CD4-positive, alpha-beta T cell (primary cell): Measurements from ENCODE around the gene RALGAPA1. TPM values are rescaled to one million over a fixed set of nuclear protein-coding genes. Genes with fewer than 3 reads are reported as not detected.
"Not testable (repeated sequence)": the region's sequence is repeated elsewhere in the genome, so short reads cannot be mapped to it uniquely, and the experiment has no call there.

Source experiments
- ATAC-seq: fragments of 200-7000 bp; cut with Tn5 transposase; one replicate; pipeline ENCODE4 v1.10.0; 2022; ENCODE audit warnings: mild to moderate bottlenecking; ENCODE audit not compliant: poor library complexity
- CTCF ChIA-PET: fragments of 350-600 bp; sonication (Branson Sonifier 250); formaldehyde crosslinking; loops from one replicate; lab custom pipeline; 2021; ENCODE audit warnings: antibody characterized with exemption, inconsistent platforms; lab: Charles Lee
- POLR2A ChIA-PET: fragments of 350-600 bp; sonication (Branson Sonifier 250); formaldehyde crosslinking; loops from one replicate; lab custom pipeline; 2021; ENCODE audit warnings: antibody characterized with exemption, inconsistent platforms; lab: Charles Lee
- DNase-seq, 14 experiments: peaks; one replicate each; pipeline ENCODE4 v3.0.0-alpha.2; 2013 to 2020; ENCODE audit warnings: mixed read lengths in 2 of 14
- H3K27ac ChIP-seq, 2 donors: one replicate each; pipeline versions ENCODE4 v1.5.1 to v1.7.0; 2013; ENCODE audit warnings: low read length in 2 of 2, low read depth in 1 of 2, mild to moderate bottlenecking in 1 of 2
- H3K27me3 ChIP-seq, 2 experiments: 1 replicate in 1 of 2; 2 replicates in 1 of 2; pipeline versions ENCODE4 v1.6.1 to v1.7.0; 2013; ENCODE audit warnings: low read length in 2 of 2, control low read depth in 1 of 2, mild to moderate bottlenecking in 1 of 2, moderate library complexity in 1 of 2; ENCODE audit not compliant: insufficient read depth in 2 of 2, control insufficient read depth in 1 of 2
- H3K36me3 ChIP-seq: one replicate; pipeline ENCODE4 v1.6.1; 2013; ENCODE audit warnings: low read length, control low read depth; ENCODE audit not compliant: insufficient read depth
- H3K4me1 ChIP-seq: one replicate; pipeline ENCODE4 v1.6.1; 2013; ENCODE audit warnings: low read length, control low read depth; ENCODE audit not compliant: insufficient read depth
- H3K4me3 ChIP-seq: one replicate; pipeline ENCODE4 v1.5.1; 2013; ENCODE audit warnings: mild to moderate bottlenecking, low read length, moderate library complexity
- H3K9me3 ChIP-seq, 2 experiments: 1 replicate in 1 of 2; 2 replicates in 1 of 2; pipeline versions ENCODE4 v1.6.1 to v1.7.0; 2013; ENCODE audit warnings: low read length in 2 of 2, mild to moderate bottlenecking in 2 of 2, control low read depth in 1 of 2, moderate library complexity in 1 of 2; ENCODE audit not compliant: control insufficient read depth in 1 of 2, insufficient read depth in 1 of 2
- H3K27ac Mint-ChIP-seq: one replicate; pipeline ENCODE4 v1.8.0; 2020; ENCODE audit warnings: mixed read lengths
- H3K27me3 Mint-ChIP-seq: one replicate; pipeline ENCODE4 v1.8.0; 2021; ENCODE audit warnings: mixed read lengths
- H3K36me3 Mint-ChIP-seq: one replicate; pipeline ENCODE4 v1.8.0; 2021; ENCODE audit warnings: low read depth, mixed read lengths
- H3K4me1 Mint-ChIP-seq: one replicate; pipeline ENCODE4 v1.8.0; 2021; ENCODE audit warnings: low read depth, mixed read lengths
- H3K4me3 Mint-ChIP-seq: one replicate; pipeline ENCODE4 v1.8.0; 2020; ENCODE audit warnings: mild to moderate bottlenecking, mixed read lengths
- H3K9me3 Mint-ChIP-seq: one replicate; pipeline ENCODE4 v1.8.0; 2020; ENCODE audit warnings: mixed read lengths
- intact Hi-C, 2 experiments: fragments of 100-400 bp; cut with DNase I in 1 of 2; cut with micrococcal nuclease in 1 of 2; formaldehyde crosslinking; loops; one replicate each; pipeline versions ENCODE4 v1.15.1 to v1.9.0; 2023 to 2025; cut with DNase I, micrococcal nuclease
- total RNA-seq, 174 experiments: library from RNA in 2 of 174; stranded (reverse) in 2 of 174; gene quantifications; one replicate each; pipeline ENCODE4 v1.2.3 and lab custom pipeline; 2021 to 2026
- TF ChIP-seq, protein P1 (sequence below): fragments of 200-600 bp; IDR thresholded peaks from one replicate; pipeline ENCODE4 v1.8.0; 2022; ENCODE audit warnings: antibody characterized with exemption, mild to moderate bottlenecking

Gene RALGAPA1
- total RNA-seq, 2 experiments from 2014 or later = 72.0 to 75.5 TPM

- Histone ChIP-seq H3K36me3 (peaks cover 5% of the 10 kb centered on the region), H3K9me3 (no peaks in the 10 kb centered on the region), H3K27me3 (no peaks in the 10 kb centered on the region), H3K4me1 (peaks cover 15% of the 10 kb centered on the region), H3K27ac (peak overlapping the region in 1 of 2 donors; percentile 72), H3K4me3 (peak overlapping the region; percentile 99)
- ChIA-PET POLR2A (interaction anchor here (1.2 to 2.8 kb wide), 8 partner anchors 8 to 705 kb away, joined by 3 to 42 read pairs (median 10); partner anchors contain the start of genes MBIP, NFKBIA, PPP2R3C and PRORP), CTCF (interaction anchor here (1.3 kb wide), 1 partner anchor 18 kb away, joined by 6 read pairs; the partner anchor contains the start of gene RALGAPA1)
- DNase-seq = no peak
- peak overlapping the region; percentile 68 for H3K27ac Mint-ChIP-seq
- peaks cover 27% of the 10 kb centered on the region for H3K4me1 Mint-ChIP-seq
- H3K36me3 Mint-ChIP-seq = peaks cover 22% of the 10 kb centered on the region
- H3K9me3 Mint-ChIP-seq = no peaks in the 10 kb centered on the region
- intact Hi-C loops = loop anchor here (1.0 to 10.0 kb wide), 8 partner anchors 18 to 1290 kb away; partner anchors contain the start of genes PSMA6 (in 2 of the 2), EAPP (in 1 of the 2), FAM177A1 (in 1 of the 2) and MBIP (in 1 of the 2)
- TF ChIP-seq, protein P1, sequence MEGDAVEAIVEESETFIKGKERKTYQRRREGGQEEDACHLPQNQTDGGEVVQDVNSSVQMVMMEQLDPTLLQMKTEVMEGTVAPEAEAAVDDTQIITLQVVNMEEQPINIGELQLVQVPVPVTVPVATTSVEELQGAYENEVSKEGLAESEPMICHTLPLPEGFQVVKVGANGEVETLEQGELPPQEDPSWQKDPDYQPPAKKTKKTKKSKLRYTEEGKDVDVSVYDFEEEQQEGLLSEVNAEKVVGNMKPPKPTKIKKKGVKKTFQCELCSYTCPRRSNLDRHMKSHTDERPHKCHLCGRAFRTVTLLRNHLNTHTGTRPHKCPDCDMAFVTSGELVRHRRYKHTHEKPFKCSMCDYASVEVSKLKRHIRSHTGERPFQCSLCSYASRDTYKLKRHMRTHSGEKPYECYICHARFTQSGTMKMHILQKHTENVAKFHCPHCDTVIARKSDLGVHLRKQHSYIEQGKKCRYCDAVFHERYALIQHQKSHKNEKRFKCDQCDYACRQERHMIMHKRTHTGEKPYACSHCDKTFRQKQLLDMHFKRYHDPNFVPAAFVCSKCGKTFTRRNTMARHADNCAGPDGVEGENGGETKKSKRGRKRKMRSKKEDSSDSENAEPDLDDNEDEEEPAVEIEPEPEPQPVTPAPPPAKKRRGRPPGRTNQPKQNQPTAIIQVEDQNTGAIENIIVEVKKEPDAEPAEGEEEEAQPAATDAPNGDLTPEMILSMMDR = no peak
- no peak for ATAC-seq
- H3K27me3 Mint-ChIP-seq = no peaks in the 10 kb centered on the region
- peak overlapping the region; percentile 88 for H3K4me3 Mint-ChIP-seq
These were observed 17.9 kb upstream of the RALGAPA1 start for GRCh38 chr14:35826952-35827416.

DNA sequence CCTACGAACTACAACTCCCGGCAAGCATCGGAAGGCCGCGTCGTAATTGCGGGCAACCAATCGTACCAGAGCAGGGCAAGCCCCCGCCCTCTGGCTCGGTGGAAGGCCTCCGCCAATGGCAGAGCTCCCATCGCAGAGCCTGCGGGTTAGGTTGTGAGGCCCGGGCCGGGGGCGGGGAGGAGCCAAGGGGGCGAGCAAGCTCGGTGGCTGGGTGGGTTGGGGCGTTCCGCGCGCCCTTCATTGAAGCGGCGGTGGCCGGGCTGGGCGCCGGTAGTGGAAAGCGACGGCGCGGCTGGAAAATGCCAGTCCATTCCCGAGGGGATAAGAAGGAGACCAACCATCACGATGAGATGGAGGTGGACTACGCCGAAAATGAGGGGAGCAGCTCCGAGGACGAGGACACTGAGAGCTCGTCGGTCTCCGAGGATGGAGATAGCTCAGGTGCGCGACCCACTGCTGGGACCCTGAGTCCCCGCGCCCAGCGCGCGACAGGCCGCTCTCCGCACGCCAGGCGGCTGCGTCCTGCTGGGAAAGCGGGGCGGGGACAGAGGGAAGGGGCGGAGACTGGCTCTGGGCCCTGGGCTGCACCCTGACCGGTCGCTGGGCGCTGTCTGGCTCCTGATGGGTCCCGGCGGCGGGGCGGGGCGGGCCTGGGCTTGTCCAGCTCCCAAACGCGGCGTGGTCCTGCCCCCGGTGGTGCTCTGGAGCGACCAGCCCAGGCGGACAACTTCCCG lies 17.3 kb upstream of the RALGAPA1 start, which contains the start of gene BRMS1L:
BRMS1L (plus strand) TSS at position 121 of the 734 bp plus-strand sequence; CDS start at position 300, 179 bp downstream.
- H3K4me3 ChIP-seq = peak within 1 kb of the TSS; percentile 99
- peaks cover 2% of the 10 kb centered on the region for H3K36me3 ChIP-seq
- Mint-ChIP-seq H3K27me3 (no peaks in the 10 kb centered on the region), H3K9me3 (no peaks in the 10 kb centered on the region), H3K4me1 (peaks cover 31% of the 10 kb centered on the region), H3K36me3 (peaks cover 16% of the 10 kb centered on the region), H3K4me3 (peak within 1 kb of the TSS; percentile 88), H3K27ac (peak within 1 kb of the TSS; percentile 68)
- peak; percentile 98 for ATAC-seq
- CTCF ChIA-PET = interaction anchor here (0.9 to 1.3 kb wide), 3 partner anchors 12 to 17 kb away, joined by 3 to 6 read pairs (median 5); partner anchors contain the start of gene RALGAPA1
- peak; percentile 90 to 98 (median 95) for DNase-seq
- peak within 1 kb of the TSS; percentile 72 to 89 for H3K27ac ChIP-seq
- no peaks in the 10 kb centered on the region for H3K27me3 ChIP-seq
- H3K4me1 ChIP-seq = peaks cover 15% of the 10 kb centered on the region
- intact Hi-C loops = loop anchor here (1.0 to 10.0 kb wide), 8 partner anchors 17 to 1289 kb away; partner anchors contain the start of genes PSMA6 (in 2 of the 2), EAPP (in 1 of the 2), FAM177A1 (in 1 of the 2) and MBIP (in 1 of the 2)
- TF ChIP-seq, protein P1 = no peak
- no peaks in the 10 kb centered on the region for H3K9me3 ChIP-seq
- POLR2A ChIA-PET = interaction anchor here (0.5 to 2.8 kb wide), 14 partner anchors 9 to 895 kb away, joined by 3 to 42 read pairs (median 4); partner anchors contain the start of genes MBIP, NFKBIA, PPP2R3C and PRORP

DNA sequence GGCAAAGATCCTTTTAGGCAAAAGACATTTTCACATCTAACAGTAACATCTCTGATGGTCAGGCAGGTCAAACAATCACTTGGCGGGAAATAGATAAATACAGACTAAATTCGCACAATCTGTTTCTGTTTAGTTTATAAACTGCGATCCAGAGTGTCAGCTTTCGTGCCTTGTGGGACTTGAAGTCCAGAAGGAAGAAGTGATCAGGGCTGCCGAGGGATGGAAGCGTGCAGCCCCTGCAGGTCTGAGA lies 16.8 kb upstream of the RALGAPA1 start:
- Mint-ChIP-seq H3K9me3 (no peaks in the 10 kb centered on the region), H3K36me3 (peaks cover 13% of the 10 kb centered on the region), H3K27ac (peak overlapping the region; percentile 68), H3K4me3 (peak overlapping the region; percentile 88), H3K27me3 (no peaks in the 10 kb centered on the region), H3K4me1 (peaks cover 31% of the 10 kb centered on the region)
- Histone ChIP-seq H3K27ac (no peak overlapping the region), H3K4me1 (peaks cover 15% of the 10 kb centered on the region), H3K4me3 (peak overlapping the region; percentile 99), H3K9me3 (no peaks in the 10 kb centered on the region), H3K36me3 (no peaks in the 10 kb centered on the region), H3K27me3 (no peaks in the 10 kb centered on the region)
- ATAC-seq = no peak
- intact Hi-C loops = loop anchor here (1.0 to 10.0 kb wide), 8 partner anchors 17 to 1289 kb away; partner anchors contain the start of genes PSMA6 (in 2 of the 2), EAPP (in 1 of the 2), FAM177A1 (in 1 of the 2) and MBIP (in 1 of the 2)
- no peak for DNase-seq
- CTCF ChIA-PET = interaction anchor here (0.9 to 1.3 kb wide), 3 partner anchors 11 to 17 kb away, joined by 3 to 6 read pairs (median 5); partner anchors contain the start of gene RALGAPA1
- TF ChIP-seq, protein P1 = no peak
- POLR2A ChIA-PET = interaction anchor here (0.5 to 2.8 kb wide), 14 partner anchors 8 to 895 kb away, joined by 3 to 42 read pairs (median 4); partner anchors contain the start of genes MBIP, NFKBIA, PPP2R3C and PRORP

DNA sequence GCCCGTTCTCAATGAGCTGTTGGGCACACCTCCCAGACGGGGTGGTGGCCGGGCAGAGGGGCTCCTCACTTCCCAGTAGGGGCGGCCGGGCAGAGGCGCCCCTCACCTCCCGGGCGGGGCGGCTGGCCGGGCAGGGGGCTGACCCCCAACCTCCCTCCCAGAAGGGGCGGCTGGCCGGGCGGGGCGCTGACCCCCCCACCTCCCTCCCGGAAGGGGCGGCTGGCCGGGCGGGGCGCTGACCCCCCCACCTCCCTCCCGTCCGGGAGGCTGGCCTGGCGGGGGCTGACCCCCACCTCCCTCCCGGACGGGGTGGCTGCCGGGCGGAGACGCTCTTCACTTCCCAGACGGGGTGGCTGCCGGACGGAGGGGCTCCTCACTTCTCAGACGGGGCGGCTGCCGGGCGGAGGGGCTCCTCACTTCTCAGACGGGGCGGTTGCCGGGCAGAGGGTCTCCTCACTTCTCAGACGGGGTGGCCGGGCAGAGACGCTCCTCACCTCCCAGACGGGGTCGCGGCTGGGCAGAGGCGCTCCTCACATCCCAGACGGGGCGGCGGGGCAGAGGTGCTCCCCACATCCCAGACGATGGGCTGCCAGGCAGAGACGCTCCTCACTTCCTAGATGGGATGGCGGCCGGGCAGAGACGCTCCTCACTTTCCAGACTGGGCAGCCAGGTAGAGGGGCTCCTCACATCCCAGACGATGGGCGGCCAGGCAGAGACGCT lies 15.5 kb upstream of the RALGAPA1 start:
- CTCF ChIA-PET, H3K4me3 Mint-ChIP-seq: not testable (repeated sequence)

More for the DNA sequence above, 15.5 kb upstream of the RALGAPA1 start:
- H3K9me3 Mint-ChIP-seq, POLR2A ChIA-PET, DNase-seq, H3K9me3 ChIP-seq, H3K27me3 Mint-ChIP-seq, H3K36me3 ChIP-seq, H3K27ac Mint-ChIP-seq, H3K27me3 ChIP-seq, H3K27ac ChIP-seq, H3K4me3 ChIP-seq, ATAC-seq: not testable (repeated sequence)
- Mint-ChIP-seq H3K36me3 (peaks cover 13% of the 10 kb centered on the region), H3K4me1 (peaks cover 31% of the 10 kb centered on the region)
- H3K4me1 ChIP-seq = peaks cover 15% of the 10 kb centered on the region
- intact Hi-C loops = loop anchor here (5.0 to 10.0 kb wide), 7 partner anchors 498 to 1287 kb away; partner anchors contain the start of genes PSMA6 (in 2 of the 2), EAPP (in 1 of the 2), FAM177A1 (in 1 of the 2) and MBIP (in 1 of the 2)
